NCI-H1436 (cell line): Measurements from ENCODE around the gene KRIT1.
A peak's percentile ranks its signal among the peaks of the same experiment; 100 is the strongest.
"Not testable (repeated sequence)": the region's sequence is repeated elsewhere in the genome, so short reads cannot be mapped to it uniquely, and the experiment has no call there.

Source experiments
- DNase-seq: peaks from one replicate; lab custom pipeline; 2025; lab: John Stamatoyannopoulos, UW

Gene KRIT1

GRCh38 chr7:92245487-92246359 is at the start of gene KRIT1, which contains the start of gene ANKIB1:
Gene KRIT1, minus strand, starts transcription at chr7:92245914. Its CDS starts 3,779 bp downstream, at chr7:92242135.
Gene ANKIB1, plus strand, starts transcription at chr7:92245974. Its CDS starts 49,005 bp downstream, at chr7:92294979.
- DNase-seq = peak; percentile 81

- DNase-seq = no peak
Measured at GRCh38 chr7:92295391-92295790, 49.7 kb upstream of the KRIT1 start.

GRCh38 chr7:92293896-92294590 is 48.3 kb upstream of the KRIT1 start:
- no peak for DNase-seq

- no peak for DNase-seq
Measured at GRCh38 chr7:92292981-92293380, 47.3 kb upstream of the KRIT1 start.

- no peak for DNase-seq
Measured at GRCh38 chr7:92289321-92289720, 43.6 kb upstream of the KRIT1 start.

GRCh38 chr7:92282930-92283329 is 37.2 kb upstream of the KRIT1 start:
- no peak for DNase-seq

- no peak for DNase-seq
Measured at GRCh38 chr7:92282221-92282814, 36.6 kb upstream of the KRIT1 start.

GRCh38 chr7:92281031-92281430 is 35.3 kb upstream of the KRIT1 start:
- DNase-seq = no peak

GRCh38 chr7:92279396-92280031 is 33.8 kb upstream of the KRIT1 start:
- DNase-seq = no peak

- DNase-seq = no peak
Measured at GRCh38 chr7:92276460-92276864, 30.7 kb upstream of the KRIT1 start.

- no peak for DNase-seq
Measured at GRCh38 chr7:92275327-92275726, 29.6 kb upstream of the KRIT1 start.

- DNase-seq = no peak
Measured at GRCh38 chr7:92268921-92269320, 23.2 kb upstream of the KRIT1 start.

- DNase-seq = no peak
Measured at GRCh38 chr7:92266415-92267241, 20.9 kb upstream of the KRIT1 start.

GRCh38 chr7:92260248-92260781 is 14.6 kb upstream of the KRIT1 start:
- DNase-seq = no peak

- no peak for DNase-seq
Measured at GRCh38 chr7:92259610-92260247, 14.0 kb upstream of the KRIT1 start.

GRCh38 chr7:92259062-92259461 is 13.3 kb upstream of the KRIT1 start:
- DNase-seq = no peak

GRCh38 chr7:92255308-92255707 is 9.6 kb upstream of the KRIT1 start:
- DNase-seq = no peak

GRCh38 chr7:92254800-92255199 is 9.1 kb upstream of the KRIT1 start:
- DNase-seq = not testable (repeated sequence)

GRCh38 chr7:92253251-92253650 is 7.5 kb upstream of the KRIT1 start:
- DNase-seq = no peak

- no peak for DNase-seq
Measured at GRCh38 chr7:92251181-92251580, 5.5 kb upstream of the KRIT1 start.

GRCh38 chr7:92250603-92251002 is 4.9 kb upstream of the KRIT1 start:
- DNase-seq = no peak
